DMS79 (cell line): Measurements from ENCODE around the gene GYPB.
"Not testable (repeated sequence)": the region's sequence is repeated elsewhere in the genome, so short reads cannot be mapped to it uniquely, and the experiment has no call there.

ENCODE experiments used
- DNase-seq: peaks from one replicate; lab custom pipeline; 2025; lab: John Stamatoyannopoulos, UW

The GYPB gene

GRCh38 chr4:144014808-144015207 lies 4.4 kb downstream of the GYPB start:
- no peak for DNase-seq

DNA sequence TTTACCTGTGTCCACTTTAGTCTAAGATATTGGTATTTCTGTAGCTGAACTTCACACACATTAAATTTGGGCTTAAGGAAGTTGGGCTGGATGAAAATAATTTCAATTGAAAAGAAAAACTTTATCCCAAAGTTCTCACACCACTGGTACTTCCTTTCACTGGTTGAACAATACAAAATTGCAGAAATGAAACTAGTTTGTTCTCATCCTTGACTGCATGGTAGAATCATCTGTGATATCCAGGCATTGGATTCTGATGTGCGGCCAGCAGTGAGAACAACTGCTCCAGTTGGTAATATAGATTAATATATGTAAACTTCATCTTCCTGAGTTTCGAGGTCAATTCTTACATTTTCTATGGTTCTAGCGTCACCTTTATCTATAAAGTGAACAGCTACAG lies 10.6 kb downstream of the GYPB start:
- DNase-seq = not testable (repeated sequence)

- not testable (repeated sequence) for DNase-seq
These were observed 11.2 kb downstream of the GYPB start for GRCh38 chr4:144007960-144008359.

- DNase-seq = not testable (repeated sequence)
These were observed 12.9 kb downstream of the GYPB start for GRCh38 chr4:144006200-144006803.

DNA sequence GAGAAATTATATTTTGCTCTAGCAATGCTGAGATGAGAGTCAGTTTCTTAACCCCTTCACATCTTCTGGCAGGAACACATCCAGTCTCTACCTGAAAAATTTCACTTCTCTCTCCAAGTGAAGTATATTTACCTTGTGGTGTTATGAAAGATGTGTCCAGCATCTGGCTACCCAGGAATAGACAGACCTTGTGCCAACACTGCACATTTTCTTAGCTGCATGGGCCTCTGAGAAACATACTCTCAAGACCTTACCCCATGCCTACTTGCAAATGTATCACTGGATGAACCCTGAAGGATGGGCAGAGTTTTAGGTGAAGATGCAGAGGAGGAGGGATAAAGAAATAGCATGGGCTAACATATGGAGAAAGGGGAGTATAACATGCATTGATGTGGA lies 13.6 kb downstream of the GYPB start:
- not testable (repeated sequence) for DNase-seq

- DNase-seq = not testable (repeated sequence)
These were observed 14.2 kb downstream of the GYPB start for GRCh38 chr4:144004868-144005557.

- not testable (repeated sequence) for DNase-seq
These were observed 15.3 kb downstream of the GYPB start for GRCh38 chr4:144003890-144004265.

GRCh38 chr4:144003205-144003889 lies 15.8 kb downstream of the GYPB start:
- not testable (repeated sequence) for DNase-seq

GRCh38 chr4:144000331-144000995 lies 18.7 kb downstream of the GYPB start:
- not testable (repeated sequence) for DNase-seq

- DNase-seq = not testable (repeated sequence)
These were observed 23.0 kb downstream of the GYPB start for GRCh38 chr4:143996193-143996592.

DNA sequence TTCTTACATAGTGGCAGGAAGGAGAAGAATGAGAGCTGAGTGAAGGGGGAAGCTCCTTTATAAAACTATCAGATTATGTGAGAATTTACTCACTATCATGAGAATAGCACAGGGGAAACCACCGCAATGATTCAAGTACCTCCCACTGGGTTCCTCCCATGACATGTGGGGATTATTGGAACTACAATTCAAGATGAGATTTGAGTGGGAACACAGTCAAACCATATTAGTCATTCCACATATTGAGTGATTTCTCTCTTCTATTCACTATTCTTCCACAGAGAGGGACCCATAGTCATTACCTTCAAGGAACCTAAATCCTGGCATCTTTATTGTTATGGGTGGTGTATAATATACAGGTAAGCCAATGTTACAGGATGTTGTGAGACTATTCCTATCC lies 27.4 kb downstream of the GYPB start:
- DNase-seq = not testable (repeated sequence)

DNA sequence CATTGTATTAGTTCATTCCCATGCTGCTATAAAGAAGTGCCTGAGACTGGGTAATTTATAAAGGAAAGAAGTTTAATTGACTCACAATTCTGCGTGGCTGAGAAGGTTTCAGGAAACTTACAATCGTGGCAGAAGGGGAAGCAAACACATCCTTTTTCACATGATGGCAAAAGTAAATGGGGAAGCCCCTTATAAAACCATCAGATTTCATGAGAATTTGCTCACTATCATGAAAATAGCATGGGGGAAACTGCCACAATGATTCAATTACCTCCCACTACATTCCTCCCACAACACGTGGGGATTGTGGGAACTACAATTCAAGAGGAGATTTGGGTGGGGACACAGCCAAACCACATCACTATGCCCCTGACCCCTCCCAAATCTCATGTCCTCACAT lies 28.5 kb downstream of the GYPB start:
- not testable (repeated sequence) for DNase-seq

- no peak for DNase-seq
These were observed 33.0 kb downstream of the GYPB start for GRCh38 chr4:143986180-143986579.

- not testable (repeated sequence) for DNase-seq
These were observed 38.4 kb downstream of the GYPB start for GRCh38 chr4:143980776-143981175.

DNA sequence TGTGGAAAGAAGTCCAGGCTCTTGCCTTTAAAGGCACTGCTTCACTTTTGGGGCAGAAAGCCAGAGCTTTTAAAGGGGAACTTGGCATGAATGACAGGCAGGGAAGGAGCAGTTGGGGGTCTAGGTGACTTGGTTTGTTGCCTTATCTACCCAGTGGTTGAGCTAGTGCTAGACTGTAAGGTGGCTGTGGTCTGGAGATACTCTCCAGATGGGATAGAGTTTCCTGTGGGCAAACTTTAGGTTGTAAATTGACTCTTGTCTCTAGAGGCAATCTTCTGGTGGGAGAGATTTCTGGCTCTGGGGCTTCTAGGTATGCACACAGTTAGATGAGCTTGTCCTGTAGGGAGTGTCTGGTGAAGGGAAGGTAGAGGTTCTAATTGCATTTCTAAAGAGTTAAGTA lies 43.7 kb downstream of the GYPB start:
- not testable (repeated sequence) for DNase-seq

- DNase-seq = not testable (repeated sequence)
These were observed 45.2 kb downstream of the GYPB start for GRCh38 chr4:143974021-143974420.

DNA sequence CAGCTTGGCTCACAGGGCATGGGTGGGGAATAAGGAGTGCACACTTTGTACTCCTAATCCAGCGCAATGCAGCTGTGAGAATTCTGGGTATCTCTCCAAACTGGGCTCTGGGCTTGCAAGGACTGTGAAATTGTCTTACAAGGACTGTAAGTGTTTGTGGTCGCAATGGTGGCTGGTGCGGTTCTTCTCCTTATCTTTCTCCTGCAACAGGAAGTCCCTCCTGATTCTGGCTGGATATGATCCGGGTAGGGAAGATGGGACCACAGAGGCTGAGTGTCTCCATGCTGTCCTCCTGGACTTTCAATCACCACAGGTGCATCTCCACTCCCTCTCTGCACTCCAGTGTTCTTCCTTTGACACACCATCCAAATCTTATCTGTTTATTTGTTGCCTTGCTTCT lies 58.1 kb downstream of the GYPB start:
- DNase-seq = no peak

DNA sequence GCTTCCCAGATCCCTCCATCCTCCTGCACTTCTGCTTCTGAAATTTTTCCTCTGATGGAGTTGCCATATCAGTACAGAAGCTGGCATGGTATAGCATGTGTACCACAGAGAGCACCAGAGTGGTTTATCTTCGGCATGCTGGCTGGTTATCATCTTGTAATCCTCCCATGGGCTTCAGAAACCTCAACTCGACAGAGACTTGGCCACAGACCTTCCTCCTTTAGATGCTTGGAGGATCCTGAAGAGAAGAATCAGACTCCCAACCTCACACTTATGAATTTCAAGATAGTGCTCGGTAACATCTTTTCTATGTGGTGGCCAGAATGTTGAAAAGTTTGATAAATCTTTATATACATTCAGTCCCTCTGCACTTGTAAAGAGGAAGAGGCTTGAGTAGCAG lies 63.9 kb downstream of the GYPB start:
- not testable (repeated sequence) for DNase-seq

- not testable (repeated sequence) for DNase-seq
These were observed 67.7 kb downstream of the GYPB start for GRCh38 chr4:143951458-143951972.

GRCh38 chr4:143950967-143951366 lies 68.2 kb downstream of the GYPB start:
- not testable (repeated sequence) for DNase-seq

GRCh38 chr4:143950185-143950584 lies 69.0 kb downstream of the GYPB start:
- DNase-seq = not testable (repeated sequence)

- not testable (repeated sequence) for DNase-seq
These were observed 71.7 kb downstream of the GYPB start for GRCh38 chr4:143947493-143947892.
